CD4-positive, alpha-beta T cell treated with Interleukin-15 for 1 hour (primary cell): Measurements from ENCODE around the gene DUSP28.
"Not testable (repeated sequence)": the region's sequence is repeated elsewhere in the genome, so short reads cannot be mapped to it uniquely, and the experiment has no call there.

Experiments used
- DNase-seq: peaks from one replicate; pipeline ENCODE4 v3.0.0-alpha.2; 2020

DUSP28 gene

GRCh38 chr2:240560084-240560479 is at the start of gene DUSP28:
Gene DUSP28 (plus strand): TSS chr2:240560357. CDS start chr2:240560685, 328 bp downstream.
- DNase-seq, result peak; percentile 93

GRCh38 chr2:240510513-240511210 is 49.5 kb upstream of the DUSP28 start:
- no peak for DNase-seq

- DNase-seq, result no peak
Observed at GRCh38 chr2:240511351-240512108, 48.6 kb upstream of the DUSP28 start.

- DNase-seq, result no peak
Observed at GRCh38 chr2:240512109-240512485, 48.1 kb upstream of the DUSP28 start.

GRCh38 chr2:240512666-240513535 is 47.3 kb upstream of the DUSP28 start:
- no peak for DNase-seq

- peak; percentile 87 for DNase-seq
Observed at GRCh38 chr2:240513549-240514287, 46.4 kb upstream of the DUSP28 start.

- no peak for DNase-seq
Observed at GRCh38 chr2:240514631-240515030, 45.5 kb upstream of the DUSP28 start.

GRCh38 chr2:240517342-240517741 is 42.8 kb upstream of the DUSP28 start:
- no peak for DNase-seq

- no peak for DNase-seq
Observed at GRCh38 chr2:240518981-240519380, 41.2 kb upstream of the DUSP28 start.

GRCh38 chr2:240519396-240520129 is 40.6 kb upstream of the DUSP28 start:
- DNase-seq, result no peak

GRCh38 chr2:240520130-240520973 is 39.8 kb upstream of the DUSP28 start:
- no peak for DNase-seq

GRCh38 chr2:240520974-240521350 is 39.2 kb upstream of the DUSP28 start:
- no peak for DNase-seq

GRCh38 chr2:240521885-240522284 is 38.3 kb upstream of the DUSP28 start:
- DNase-seq, result not testable (repeated sequence)

- no peak for DNase-seq
Observed at GRCh38 chr2:240522406-240522805, 37.8 kb upstream of the DUSP28 start.

- no peak for DNase-seq
Observed at GRCh38 chr2:240523451-240524281, 36.5 kb upstream of the DUSP28 start.

GRCh38 chr2:240524963-240525718 is 35.0 kb upstream of the DUSP28 start:
- no peak for DNase-seq

GRCh38 chr2:240525802-240526201 is 34.4 kb upstream of the DUSP28 start:
- no peak for DNase-seq

- no peak for DNase-seq
Observed at GRCh38 chr2:240526521-240526920, 33.6 kb upstream of the DUSP28 start.

GRCh38 chr2:240527153-240527750 is 32.9 kb upstream of the DUSP28 start:
- DNase-seq, result no peak
